ENCODE measurements around the gene CACNA2D4.

Gene CACNA2D4

DNA sequence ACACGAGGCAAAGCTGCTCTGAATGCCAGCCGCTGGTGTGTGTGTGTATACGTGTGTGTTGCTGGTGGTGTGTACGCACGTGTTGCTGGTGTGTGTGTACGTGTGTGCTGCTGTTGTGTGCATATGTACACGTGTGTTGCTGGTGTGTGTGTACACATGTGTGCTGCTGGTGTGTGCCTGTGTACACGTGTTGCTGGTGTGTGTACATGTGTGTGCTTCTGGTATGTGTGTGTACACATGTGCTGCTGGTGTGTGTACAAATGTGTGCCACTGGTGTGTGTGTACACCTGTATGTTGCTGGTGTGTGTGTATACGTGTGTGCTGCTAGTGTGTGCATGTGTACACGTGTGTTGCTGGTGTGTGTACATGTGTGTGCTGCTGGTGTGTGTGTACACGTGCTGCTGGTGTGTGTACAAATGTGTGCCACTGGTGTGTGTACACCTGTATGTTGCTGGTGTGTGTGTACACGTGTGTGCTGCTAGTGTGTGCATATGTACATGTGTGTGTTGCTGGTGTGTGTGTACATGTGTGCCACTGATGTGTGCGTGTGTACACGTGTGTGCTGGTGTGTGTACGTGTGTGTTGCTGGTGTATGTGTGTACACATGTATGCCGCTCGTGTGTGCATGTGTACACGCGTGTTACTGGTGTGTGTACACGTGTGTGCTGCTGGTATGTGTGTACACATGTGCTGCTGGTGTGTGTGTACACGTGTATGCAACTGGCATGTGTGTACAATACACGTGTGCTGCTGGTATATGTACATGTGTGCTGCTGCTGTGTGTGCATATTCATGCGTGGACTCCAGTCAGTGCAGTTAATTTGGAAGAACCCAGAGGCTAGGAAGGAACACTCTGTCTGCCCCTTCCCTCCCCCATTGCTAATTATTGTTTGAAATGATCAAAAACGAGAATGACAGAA lies 47.2 kb downstream of the CACNA2D4 start:
- no peak for DNase-seq (ENCODE audit: low read depth in 4 of 4, low spot score in 1 of 4)

GRCh38 chr12:1870086-1870485 lies 48.4 kb downstream of the CACNA2D4 start:
- DNase-seq (ENCODE audit: low read depth in 4 of 4, low spot score in 1 of 4) = no peak

GRCh38 chr12:1869145-1869544 lies 49.3 kb downstream of the CACNA2D4 start:
- no peak for DNase-seq (ENCODE audit: low read depth in 4 of 4, low spot score in 1 of 4)

GRCh38 chr12:1865284-1865866 lies 53.1 kb downstream of the CACNA2D4 start:
- no peak for DNase-seq (ENCODE audit: low read depth in 4 of 4, low spot score in 1 of 4)

DNA sequence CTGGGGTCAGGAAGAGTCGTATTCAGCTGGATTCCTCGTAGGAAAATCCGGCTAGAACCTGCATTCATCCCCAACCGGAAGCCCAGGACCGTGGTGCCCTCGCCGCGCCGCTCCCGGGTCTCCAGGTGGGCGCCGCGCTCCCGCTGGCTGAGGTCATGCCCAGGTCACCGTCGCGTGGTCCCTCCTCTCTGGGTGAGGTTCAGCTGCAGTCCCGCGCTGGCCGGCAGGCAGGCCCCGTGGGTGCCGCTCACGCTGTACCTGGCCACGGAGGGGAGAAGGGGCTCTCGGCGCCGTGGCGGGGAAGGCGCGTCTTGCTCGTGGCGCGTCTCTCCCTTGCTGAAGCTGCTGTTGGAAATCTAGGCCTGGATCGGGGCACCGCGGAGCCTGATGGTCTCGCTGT lies 53.6 kb downstream of the CACNA2D4 start:
- DNase-seq (ENCODE audit: low read depth in 4 of 4, low spot score in 1 of 4) = no peak

- no peak for DNase-seq (ENCODE audit: low read depth in 4 of 4, low spot score in 1 of 4)
Measured at GRCh38 chr12:1864456-1864855, 54.0 kb downstream of the CACNA2D4 start.

GRCh38 chr12:1863823-1864222 lies 54.6 kb downstream of the CACNA2D4 start:
- no peak for DNase-seq (ENCODE audit: low read depth in 4 of 4, low spot score in 1 of 4)

DNA sequence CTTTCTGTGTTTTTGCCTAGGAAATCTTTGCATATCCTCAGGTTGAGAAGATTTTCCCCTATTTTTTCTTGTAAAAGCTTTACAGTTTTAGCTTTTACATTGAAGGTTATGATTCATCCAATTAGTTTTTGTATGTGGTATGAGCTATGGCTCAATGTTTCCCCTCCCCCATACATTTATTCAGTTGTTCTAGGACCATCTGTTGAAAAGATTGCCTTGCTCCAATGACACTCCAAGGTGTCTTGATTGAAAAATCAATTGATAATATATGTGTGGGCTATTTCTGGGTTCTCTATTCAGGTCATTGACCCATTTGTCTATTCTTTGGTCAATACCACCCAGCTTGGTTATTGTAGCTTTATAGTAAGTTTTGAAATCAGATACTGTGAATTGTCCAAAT lies 55.5 kb downstream of the CACNA2D4 start:
- DNase-seq (ENCODE audit: low read depth in 4 of 4, low spot score in 1 of 4) = no peak

DNA sequence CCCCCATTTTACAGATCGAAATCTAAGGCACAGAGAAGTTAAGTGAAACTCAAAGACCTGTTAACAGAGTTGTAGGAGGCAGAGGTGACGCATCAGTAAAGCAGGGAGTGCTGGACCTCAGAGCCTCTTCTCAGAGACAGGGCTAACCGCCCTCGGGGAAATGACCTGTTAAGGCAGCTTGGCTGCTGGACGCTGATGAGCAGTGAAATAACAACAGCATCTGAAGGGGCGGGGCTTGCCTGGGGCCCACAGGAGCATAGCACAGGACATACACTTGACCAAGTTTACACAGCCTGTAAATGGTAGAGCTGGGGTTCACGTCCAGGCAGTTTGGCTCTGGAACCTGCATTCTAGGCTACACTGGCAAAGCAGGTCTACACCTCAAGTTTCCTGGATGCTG lies 58.8 kb downstream of the CACNA2D4 start:
- DNase-seq (ENCODE audit: low read depth in 4 of 4, low spot score in 1 of 4) = no peak

GRCh38 chr12:1858456-1858855 lies 60.0 kb downstream of the CACNA2D4 start:
- no peak for DNase-seq (ENCODE audit: low read depth in 4 of 4, low spot score in 1 of 4)

DNA sequence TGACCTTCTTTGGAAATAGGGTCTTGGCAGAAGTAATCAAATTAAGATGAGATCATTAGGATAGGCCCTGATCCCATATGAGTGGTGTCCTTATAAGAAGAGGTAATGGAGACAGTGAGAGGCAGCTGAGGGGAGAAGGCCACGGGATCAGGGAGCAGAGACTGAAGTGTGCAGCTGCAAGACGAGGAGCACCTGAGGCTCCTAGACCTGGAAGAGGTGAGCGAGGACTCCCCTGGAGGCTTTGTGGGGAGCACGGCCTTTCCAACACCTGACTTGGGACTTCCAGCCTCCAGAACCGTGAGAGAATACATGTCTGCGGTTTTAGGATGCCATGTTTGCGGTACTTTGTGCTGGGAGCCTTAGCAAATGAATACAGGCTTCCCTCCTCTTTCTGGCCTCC lies 60.6 kb downstream of the CACNA2D4 start:
- DNase-seq (ENCODE audit: low read depth in 4 of 4, low spot score in 1 of 4) = no peak

DNA sequence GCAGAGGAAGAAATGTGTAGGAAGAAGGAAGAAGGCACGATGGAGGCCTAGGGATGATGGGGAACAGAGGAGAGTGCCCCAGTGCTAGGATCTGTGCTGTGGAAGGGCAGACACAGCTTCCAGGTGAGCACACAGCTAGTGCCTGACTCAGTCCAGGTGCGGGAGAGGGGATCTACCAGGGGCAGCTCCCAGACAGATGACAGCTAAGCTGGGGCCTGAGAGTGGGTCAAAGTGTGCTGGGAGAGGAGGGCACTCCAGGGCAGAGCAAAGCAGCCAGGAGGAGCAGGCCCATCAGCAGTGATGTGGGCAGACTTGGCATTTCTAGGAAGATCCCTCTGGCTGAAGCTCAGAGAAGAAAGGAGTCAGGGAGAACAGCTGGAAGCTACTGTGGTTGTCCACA lies 61.4 kb downstream of the CACNA2D4 start:
- DNase-seq (ENCODE audit: low read depth in 4 of 4, low spot score in 1 of 4) = no peak

DNA sequence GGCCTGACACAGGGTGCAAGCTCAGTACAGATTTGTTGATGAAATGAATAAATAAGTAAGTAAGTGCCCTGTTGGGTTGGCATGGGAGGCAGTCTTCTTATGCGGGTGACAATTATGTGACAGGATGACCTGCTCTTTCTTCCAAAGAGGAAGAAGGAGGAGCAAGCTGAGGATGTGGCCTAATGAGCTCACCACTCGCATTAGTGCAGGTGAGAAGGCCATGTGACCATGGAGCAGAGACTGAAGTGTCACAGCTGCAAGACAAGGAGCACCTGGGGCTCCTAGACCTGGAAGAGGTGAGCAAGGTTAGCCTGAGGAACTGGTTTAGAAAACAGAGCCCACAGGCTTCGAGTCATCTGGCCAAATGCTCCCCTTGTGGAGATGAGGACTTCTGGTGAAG lies 63.2 kb downstream of the CACNA2D4 start:
- no peak for DNase-seq (ENCODE audit: low read depth in 4 of 4, low spot score in 1 of 4)

GRCh38 chr12:1853716-1854115 lies 64.7 kb downstream of the CACNA2D4 start:
- no peak for DNase-seq (ENCODE audit: low read depth in 4 of 4, low spot score in 1 of 4)

DNA sequence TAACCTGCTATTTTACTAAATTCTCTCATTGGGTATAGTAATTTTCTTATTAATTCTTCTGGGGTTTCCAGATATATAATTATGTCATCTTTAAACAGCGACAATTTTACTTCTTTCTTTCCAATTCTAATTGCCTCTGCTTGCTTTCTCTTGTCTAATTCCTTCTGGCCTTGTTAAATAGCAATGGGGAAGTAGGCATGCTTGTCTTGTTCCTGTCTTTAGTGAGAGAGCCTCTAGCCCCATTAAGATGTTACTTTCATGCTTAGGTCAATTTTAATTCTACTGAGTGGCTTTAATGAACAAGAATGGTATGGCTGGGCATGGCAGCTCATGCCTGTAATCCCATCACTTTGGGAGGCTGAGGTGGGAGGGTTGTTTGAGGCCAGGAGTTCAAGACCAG lies 66.4 kb downstream of the CACNA2D4 start:
- no peak for DNase-seq (ENCODE audit: low read depth in 4 of 4, low spot score in 1 of 4)

- DNase-seq (ENCODE audit: low read depth in 4 of 4, low spot score in 1 of 4) = no peak
Measured at GRCh38 chr12:1851151-1851701, 67.2 kb downstream of the CACNA2D4 start.

GRCh38 chr12:1848745-1849144 lies 69.7 kb downstream of the CACNA2D4 start:
- DNase-seq (ENCODE audit: low read depth in 4 of 4, low spot score in 1 of 4) = no peak

- DNase-seq (ENCODE audit: low read depth in 4 of 4, low spot score in 1 of 4) = no peak
Measured at GRCh38 chr12:1848146-1848545, 70.3 kb downstream of the CACNA2D4 start.

- DNase-seq (ENCODE audit: low read depth in 4 of 4, low spot score in 1 of 4) = no peak
Measured at GRCh38 chr12:1847411-1847810, 71.0 kb downstream of the CACNA2D4 start.

DNA sequence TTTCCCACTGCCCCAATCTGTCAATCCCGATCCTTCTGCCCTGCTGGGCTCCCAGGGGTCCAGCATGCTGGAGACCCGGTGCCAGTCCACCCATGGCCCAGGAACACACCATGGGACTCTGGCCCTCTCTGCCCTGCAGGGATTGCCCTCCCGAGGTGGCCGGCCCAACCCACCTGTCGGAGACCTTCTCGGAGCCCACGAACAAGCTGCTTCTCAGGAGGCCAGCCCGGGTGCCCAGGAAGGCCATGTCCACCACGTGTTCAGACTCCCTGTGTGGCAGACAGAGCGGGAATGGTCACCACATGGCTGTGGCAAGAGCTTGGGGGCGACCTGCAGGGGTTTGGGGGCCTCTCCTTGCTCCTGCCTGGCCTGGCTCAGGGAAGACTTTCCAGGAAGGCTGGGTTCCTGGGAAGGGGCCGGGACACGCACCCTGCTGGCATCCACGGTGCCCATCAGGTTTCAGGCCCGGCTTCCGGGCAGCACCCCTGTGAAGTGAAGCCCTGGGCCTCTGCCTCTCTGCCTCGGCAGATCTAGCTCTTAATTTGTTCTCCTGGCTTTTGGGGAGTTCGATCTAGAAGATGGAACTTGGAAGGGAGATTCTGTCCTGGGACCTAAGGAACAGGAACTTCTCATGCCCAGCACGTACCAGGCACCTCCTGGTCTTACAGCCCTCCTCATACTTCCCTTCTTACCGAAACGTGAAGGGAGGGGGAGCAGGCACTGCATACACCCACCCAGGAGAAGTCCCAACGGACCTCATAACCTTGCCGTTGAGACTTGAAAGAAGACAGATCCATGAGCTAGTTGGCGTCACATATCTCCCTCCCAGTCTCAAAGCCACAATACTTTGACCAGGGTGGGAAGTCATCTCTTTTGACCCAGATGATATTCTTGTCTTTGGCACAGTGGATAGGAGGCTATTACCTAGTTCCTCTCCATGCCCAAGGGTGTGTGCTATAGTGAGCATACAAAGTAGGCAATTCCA lies 71.7 kb downstream of the CACNA2D4 start:
- DNase-seq (ENCODE audit: low read depth in 4 of 4, low spot score in 1 of 4) = no peak

GRCh38 chr12:1845886-1846285 lies 72.6 kb downstream of the CACNA2D4 start:
- no peak for DNase-seq (ENCODE audit: low read depth in 4 of 4, low spot score in 1 of 4)
